Measurements from ENCODE around the gene TNRC6C. TPM values are rescaled to one million over a fixed set of nuclear protein-coding genes. Genes with fewer than 3 reads are reported as not detected.

TNRC6C gene
- polyA plus RNA-seq, 1 donor (not counting 4 experiments of a cell fraction or from before 2014, with no cell fraction given): 0.34 TPM

DNA sequence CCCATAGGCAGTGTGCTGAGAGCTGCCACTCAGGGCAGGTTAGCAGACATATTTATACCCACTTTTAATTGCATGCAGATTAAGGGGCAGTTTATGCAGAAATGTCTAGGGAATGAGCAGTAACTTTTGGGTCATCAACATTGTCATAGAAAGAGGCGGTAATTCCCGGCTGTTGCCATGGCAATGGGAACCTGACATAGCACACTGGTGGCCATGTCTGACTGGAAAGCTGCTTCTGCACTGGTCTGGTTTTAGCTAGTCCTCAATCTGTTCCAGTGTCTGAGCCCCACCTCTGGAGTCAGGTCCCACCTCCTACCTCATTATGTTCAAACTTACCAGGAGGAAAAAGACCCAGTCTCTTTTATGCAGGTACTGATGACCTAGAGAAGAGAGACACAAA, 31.5 kb upstream of the TNRC6C start:
- FAIRE-seq (no peak), DNase-seq (ENCODE audit: low read depth, low spot score) (no peak)
- H3K36me3 ChIP-seq (ENCODE audit: control insufficient read depth in 2 of 2, extremely low read depth in 1 of 2, insufficient read depth in 2 of 2, low read length in 2 of 2): no peaks in the 10 kb centered on the region
- H2AFZ ChIP-seq (ENCODE audit: control insufficient read depth, low read length): no peak overlapping the region
- TF ChIP-seq EZH2 (IDR thresholded peaks at IDR 0.05; ENCODE audit: low read length): no peak
- TF ChIP-seq, protein P1, sequence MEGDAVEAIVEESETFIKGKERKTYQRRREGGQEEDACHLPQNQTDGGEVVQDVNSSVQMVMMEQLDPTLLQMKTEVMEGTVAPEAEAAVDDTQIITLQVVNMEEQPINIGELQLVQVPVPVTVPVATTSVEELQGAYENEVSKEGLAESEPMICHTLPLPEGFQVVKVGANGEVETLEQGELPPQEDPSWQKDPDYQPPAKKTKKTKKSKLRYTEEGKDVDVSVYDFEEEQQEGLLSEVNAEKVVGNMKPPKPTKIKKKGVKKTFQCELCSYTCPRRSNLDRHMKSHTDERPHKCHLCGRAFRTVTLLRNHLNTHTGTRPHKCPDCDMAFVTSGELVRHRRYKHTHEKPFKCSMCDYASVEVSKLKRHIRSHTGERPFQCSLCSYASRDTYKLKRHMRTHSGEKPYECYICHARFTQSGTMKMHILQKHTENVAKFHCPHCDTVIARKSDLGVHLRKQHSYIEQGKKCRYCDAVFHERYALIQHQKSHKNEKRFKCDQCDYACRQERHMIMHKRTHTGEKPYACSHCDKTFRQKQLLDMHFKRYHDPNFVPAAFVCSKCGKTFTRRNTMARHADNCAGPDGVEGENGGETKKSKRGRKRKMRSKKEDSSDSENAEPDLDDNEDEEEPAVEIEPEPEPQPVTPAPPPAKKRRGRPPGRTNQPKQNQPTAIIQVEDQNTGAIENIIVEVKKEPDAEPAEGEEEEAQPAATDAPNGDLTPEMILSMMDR (optimal IDR thresholded peaks at IDR 0.05 in 1 of 3, IDR thresholded peaks at IDR 0.05 in 1 of 3, conservative IDR thresholded peaks at IDR 0.05 in 1 of 3; ENCODE audit: extremely low read depth in 1 of 3, insufficient read depth in 2 of 3, low read length in 3 of 3): no peak
- no peaks in the 10 kb centered on the region for H4K20me1 ChIP-seq (ENCODE audit: control insufficient read depth, extremely low read depth, insufficient read depth, low read length)
- dilution Hi-C loops (cut with MboI; ENCODE audit: extremely low pct_ligation_motif_present, low sequenced_read_pairs): no loop called here
- H3K9me1 ChIP-seq (ENCODE audit: control insufficient read depth, extremely low read depth, insufficient read depth, low read length): no peaks in the 10 kb centered on the region
- no peak overlapping the region for H3K4me3 ChIP-seq (ENCODE audit: control insufficient read depth in 2 of 3, extremely low read depth in 1 of 3, insufficient read depth in 2 of 3, low read depth in 1 of 3, low read length in 3 of 3)
- H3K4me2 ChIP-seq (ENCODE audit: control insufficient read depth, extremely low read depth, insufficient read depth, low read depth, low read length): no peak overlapping the region
- no peaks in the 10 kb centered on the region for H3K4me1 ChIP-seq (ENCODE audit: control insufficient read depth, extremely low read depth, insufficient read depth, low read length)
- peaks cover 24% of the 10 kb centered on the region for H3K27me3 ChIP-seq (ENCODE audit: control insufficient read depth, extremely low read depth, insufficient read depth, low read length)
- no peaks in the 10 kb centered on the region for H3K9me3 ChIP-seq (ENCODE audit: control insufficient read depth, low read depth, low read length)
- H3K79me2 ChIP-seq (ENCODE audit: control insufficient read depth, insufficient read depth, low read length): no peaks in the 10 kb centered on the region
- H3K27ac ChIP-seq (ENCODE audit: control insufficient read depth, insufficient read depth, low read length): no peak overlapping the region
- H3K9ac ChIP-seq (ENCODE audit: control insufficient read depth, extremely low read depth, insufficient read depth, low read length): no peak overlapping the region

DNA sequence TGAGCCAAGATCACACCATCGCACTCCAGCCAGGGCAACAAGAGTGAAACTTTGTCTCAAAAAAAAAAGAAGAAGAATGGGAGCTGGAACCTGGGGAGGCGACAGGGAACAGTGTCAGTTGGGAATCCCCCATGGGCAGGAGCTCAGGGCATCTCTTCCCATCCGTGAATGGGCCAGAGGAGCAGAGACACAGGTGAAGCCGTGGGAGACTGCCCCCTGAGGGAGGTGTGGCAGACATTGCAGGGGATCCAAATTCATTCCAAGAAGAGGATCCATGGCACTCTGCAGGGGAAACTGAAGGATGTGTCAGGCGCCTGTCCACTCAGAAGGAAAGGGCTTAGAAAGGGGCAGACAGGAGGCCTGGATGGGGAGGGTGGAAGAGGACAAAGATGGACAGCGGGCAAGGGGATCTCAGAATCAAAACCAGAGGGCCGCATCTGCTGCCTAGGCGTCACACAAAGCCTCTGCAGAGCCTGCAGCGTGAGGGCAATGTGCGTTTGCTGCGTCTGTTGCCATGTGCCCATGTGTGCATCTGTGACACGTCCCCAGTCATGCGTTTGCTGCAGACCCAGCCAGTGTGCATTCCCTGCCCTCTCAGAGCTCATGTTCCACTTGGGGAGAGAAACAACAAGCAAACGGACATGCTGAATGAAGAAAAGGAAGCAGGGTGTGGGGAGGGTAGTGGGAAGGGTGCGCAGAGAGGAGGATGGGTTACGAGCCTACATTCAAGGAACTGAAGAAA, 30.6 kb upstream of the TNRC6C start:
- Histone ChIP-seq H3K9me1 (ENCODE audit: control insufficient read depth, extremely low read depth, insufficient read depth, low read length) (no peaks in the 10 kb centered on the region), H2AFZ (ENCODE audit: control insufficient read depth, low read length) (no peak overlapping the region), H3K4me3 (ENCODE audit: control insufficient read depth in 2 of 3, extremely low read depth in 1 of 3, insufficient read depth in 2 of 3, low read depth in 1 of 3, low read length in 3 of 3) (no peak overlapping the region), H3K4me2 (ENCODE audit: control insufficient read depth, extremely low read depth, insufficient read depth, low read depth, low read length) (no peak overlapping the region), H3K4me1 (ENCODE audit: control insufficient read depth, extremely low read depth, insufficient read depth, low read length) (no peaks in the 10 kb centered on the region), H3K79me2 (ENCODE audit: control insufficient read depth, insufficient read depth, low read length) (no peaks in the 10 kb centered on the region), H3K27me3 (ENCODE audit: control insufficient read depth, extremely low read depth, insufficient read depth, low read length) (peaks cover 24% of the 10 kb centered on the region), H3K9ac (ENCODE audit: control insufficient read depth, extremely low read depth, insufficient read depth, low read length) (no peak overlapping the region), H4K20me1 (ENCODE audit: control insufficient read depth, extremely low read depth, insufficient read depth, low read length) (no peaks in the 10 kb centered on the region), H3K9me3 (ENCODE audit: control insufficient read depth, low read depth, low read length) (no peaks in the 10 kb centered on the region), H3K36me3 (ENCODE audit: control insufficient read depth in 2 of 2, extremely low read depth in 1 of 2, insufficient read depth in 2 of 2, low read length in 2 of 2) (no peaks in the 10 kb centered on the region), H3K27ac (ENCODE audit: control insufficient read depth, insufficient read depth, low read length) (no peak overlapping the region)
- FAIRE-seq: no peak
- dilution Hi-C loops (cut with MboI; ENCODE audit: extremely low pct_ligation_motif_present, low sequenced_read_pairs): no loop called here
- no peak for DNase-seq (ENCODE audit: low read depth, low spot score)
- TF ChIP-seq, protein P1 (optimal IDR thresholded peaks at IDR 0.05 in 1 of 3, IDR thresholded peaks at IDR 0.05 in 1 of 3, conservative IDR thresholded peaks at IDR 0.05 in 1 of 3; ENCODE audit: extremely low read depth in 1 of 3, insufficient read depth in 2 of 3, low read length in 3 of 3): no peak
- TF ChIP-seq EZH2 (IDR thresholded peaks at IDR 0.05; ENCODE audit: low read length): no peak

Measured in keratinocyte (primary cell).